Liver (tissue), 3 donors: Measurements from ENCODE around the gene CLEC16A.

ENCODE experiments used
- FOXA1 ChIP-seq: IDR thresholded peaks from 2 replicates; pipeline ENCODE4 v1.6.1; 2016; ENCODE audit warnings: antibody characterized with exemption
- JUND ChIP-seq, 2 donors: IDR thresholded peaks; 2 replicates each; pipeline ENCODE4 v1.6.1; 2016; ENCODE audit warnings: antibody characterized with exemption in 2 of 2
- RAD21 ChIP-seq, 2 donors: IDR thresholded peaks; 2 replicates each; pipeline ENCODE4 v1.6.1; 2016; ENCODE audit warnings: antibody characterized with exemption in 2 of 2, mild to moderate bottlenecking in 2 of 2
- SP1 ChIP-seq: IDR thresholded peaks from 2 replicates; pipeline ENCODE4 v1.6.1; 2018; ENCODE audit warnings: antibody characterized with exemption, mild to moderate bottlenecking
- YY1 ChIP-seq: IDR thresholded peaks from 2 replicates; pipeline ENCODE4 v1.6.1; 2016; ENCODE audit warnings: antibody characterized with exemption, mild to moderate bottlenecking
- TF ChIP-seq, protein P1 (sequence below): fragments of 150-350 bp; IDR thresholded peaks from 2 replicates; pipeline ENCODE4 v1.5.1; 2017; ENCODE audit warnings: improper control_type of control experiment, low read depth, low read length; ENCODE audit not compliant: missing input control
- TF ChIP-seq, protein P2 (sequence below): IDR thresholded peaks from 2 replicates; pipeline ENCODE4 v1.6.1; 2016; ENCODE audit warnings: antibody characterized with exemption
- TF ChIP-seq, protein P3 (sequence below): IDR thresholded peaks from 2 replicates; pipeline ENCODE4 v1.6.1; 2016; ENCODE audit warnings: antibody characterized with exemption
- TF ChIP-seq, protein P4 (sequence below): IDR thresholded peaks from 2 replicates; pipeline ENCODE4 v1.6.1; 2016; ENCODE audit warnings: antibody characterized with exemption
- donor health status: healthy.
- donor health status: healthy.

DNA sequence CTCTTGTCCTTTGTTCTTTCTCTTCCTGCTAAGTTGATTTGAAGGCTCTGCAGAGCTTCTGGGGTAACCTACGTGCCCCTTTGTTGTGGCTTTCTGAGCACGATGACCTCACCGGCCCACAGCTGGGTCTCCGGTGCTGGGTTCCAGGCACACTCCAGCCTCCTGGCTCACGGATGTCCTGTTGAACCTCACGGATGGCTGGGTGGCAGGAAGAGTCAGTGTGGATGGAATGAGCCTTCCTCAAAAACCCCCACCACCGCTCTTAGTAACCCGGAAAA lies 195.7 kb downstream of the CLEC16A start:
- TF ChIP-seq, protein P1, sequence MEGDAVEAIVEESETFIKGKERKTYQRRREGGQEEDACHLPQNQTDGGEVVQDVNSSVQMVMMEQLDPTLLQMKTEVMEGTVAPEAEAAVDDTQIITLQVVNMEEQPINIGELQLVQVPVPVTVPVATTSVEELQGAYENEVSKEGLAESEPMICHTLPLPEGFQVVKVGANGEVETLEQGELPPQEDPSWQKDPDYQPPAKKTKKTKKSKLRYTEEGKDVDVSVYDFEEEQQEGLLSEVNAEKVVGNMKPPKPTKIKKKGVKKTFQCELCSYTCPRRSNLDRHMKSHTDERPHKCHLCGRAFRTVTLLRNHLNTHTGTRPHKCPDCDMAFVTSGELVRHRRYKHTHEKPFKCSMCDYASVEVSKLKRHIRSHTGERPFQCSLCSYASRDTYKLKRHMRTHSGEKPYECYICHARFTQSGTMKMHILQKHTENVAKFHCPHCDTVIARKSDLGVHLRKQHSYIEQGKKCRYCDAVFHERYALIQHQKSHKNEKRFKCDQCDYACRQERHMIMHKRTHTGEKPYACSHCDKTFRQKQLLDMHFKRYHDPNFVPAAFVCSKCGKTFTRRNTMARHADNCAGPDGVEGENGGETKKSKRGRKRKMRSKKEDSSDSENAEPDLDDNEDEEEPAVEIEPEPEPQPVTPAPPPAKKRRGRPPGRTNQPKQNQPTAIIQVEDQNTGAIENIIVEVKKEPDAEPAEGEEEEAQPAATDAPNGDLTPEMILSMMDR, result no peak
- TF ChIP-seq YY1 (no peak), SP1 (no peak), JUND (IDR thresholded peaks at IDR 0.05) (no peak), FOXA1 (no peak), RAD21 (IDR thresholded peaks at IDR 0.05) (peak in 1 of 2 donors; percentile 5)
- TF ChIP-seq, protein P2, sequence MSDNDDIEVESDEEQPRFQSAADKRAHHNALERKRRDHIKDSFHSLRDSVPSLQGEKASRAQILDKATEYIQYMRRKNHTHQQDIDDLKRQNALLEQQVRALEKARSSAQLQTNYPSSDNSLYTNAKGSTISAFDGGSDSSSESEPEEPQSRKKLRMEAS, result no peak
- TF ChIP-seq, protein P3, sequence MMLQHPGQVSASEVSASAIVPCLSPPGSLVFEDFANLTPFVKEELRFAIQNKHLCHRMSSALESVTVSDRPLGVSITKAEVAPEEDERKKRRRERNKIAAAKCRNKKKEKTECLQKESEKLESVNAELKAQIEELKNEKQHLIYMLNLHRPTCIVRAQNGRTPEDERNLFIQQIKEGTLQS, result no peak
- TF ChIP-seq, protein P4, sequence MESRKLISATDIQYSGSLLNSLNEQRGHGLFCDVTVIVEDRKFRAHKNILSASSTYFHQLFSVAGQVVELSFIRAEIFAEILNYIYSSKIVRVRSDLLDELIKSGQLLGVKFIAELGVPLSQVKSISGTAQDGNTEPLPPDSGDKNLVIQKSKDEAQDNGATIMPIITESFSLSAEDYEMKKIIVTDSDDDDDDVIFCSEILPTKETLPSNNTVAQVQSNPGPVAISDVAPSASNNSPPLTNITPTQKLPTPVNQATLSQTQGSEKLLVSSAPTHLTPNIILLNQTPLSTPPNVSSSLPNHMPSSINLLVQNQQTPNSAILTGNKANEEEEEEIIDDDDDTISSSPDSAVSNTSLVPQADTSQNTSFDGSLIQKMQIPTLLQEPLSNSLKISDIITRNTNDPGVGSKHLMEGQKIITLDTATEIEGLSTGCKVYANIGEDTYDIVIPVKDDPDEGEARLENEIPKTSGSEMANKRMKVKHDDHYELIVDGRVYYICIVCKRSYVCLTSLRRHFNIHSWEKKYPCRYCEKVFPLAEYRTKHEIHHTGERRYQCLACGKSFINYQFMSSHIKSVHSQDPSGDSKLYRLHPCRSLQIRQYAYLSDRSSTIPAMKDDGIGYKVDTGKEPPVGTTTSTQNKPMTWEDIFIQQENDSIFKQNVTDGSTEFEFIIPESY, result no peak
